GM19351 (cell line): ENCODE results near the gene CNOT4.
"Not testable (repeated sequence)": the region's sequence is repeated elsewhere in the genome, so short reads cannot be mapped to it uniquely, and the experiment has no call there.

Experiments
- ATAC-seq: cut with Tn5 transposase; IDR thresholded peaks from one replicate; pipeline ENCODE4 v1.9.1; 2021; ENCODE audit warnings: mild to moderate bottlenecking, moderate library complexity; ENCODE audit not compliant: unreplicated experiment

Gene CNOT4

DNA sequence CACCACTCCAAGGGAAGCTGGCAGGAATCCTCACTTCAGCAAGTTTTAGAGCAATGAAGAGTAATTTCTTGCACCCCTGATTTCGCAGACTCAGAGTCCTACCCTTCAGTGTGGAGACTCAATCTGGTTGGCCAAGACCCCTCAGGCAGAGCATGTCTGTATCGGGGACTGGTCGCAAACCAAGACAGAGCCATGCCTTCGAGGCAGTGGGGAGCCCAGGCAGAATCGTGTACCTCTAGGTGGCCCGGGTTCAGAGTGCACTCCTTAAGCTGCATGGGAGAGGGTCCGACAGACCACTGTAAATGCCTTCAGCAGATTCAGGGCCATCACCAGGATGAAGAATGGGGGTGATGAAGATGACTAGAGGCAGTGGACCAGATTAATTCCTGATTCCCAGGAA, 181.4 kb downstream of the CNOT4 start:
- ATAC-seq: no peak

DNA sequence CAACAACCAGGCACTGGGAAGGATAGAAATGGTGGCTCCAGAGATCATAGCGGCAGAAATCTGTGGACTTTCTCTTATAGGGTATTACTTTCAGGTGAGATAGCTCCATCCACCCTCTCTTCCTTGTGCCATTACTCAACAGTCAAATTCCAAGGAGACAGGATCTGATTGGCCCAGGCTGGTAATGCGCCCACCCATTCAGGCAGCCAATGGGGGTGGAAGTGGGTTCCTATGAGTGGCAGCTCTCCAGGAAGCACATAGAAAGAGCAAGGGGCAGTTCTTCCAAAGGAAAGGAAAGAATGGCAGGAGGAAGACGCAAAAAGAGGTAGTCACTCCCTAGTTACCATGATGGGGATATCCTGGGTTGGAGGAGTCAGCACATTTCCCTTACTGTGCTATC, 181.8 kb downstream of the CNOT4 start:
- no peak for ATAC-seq

DNA sequence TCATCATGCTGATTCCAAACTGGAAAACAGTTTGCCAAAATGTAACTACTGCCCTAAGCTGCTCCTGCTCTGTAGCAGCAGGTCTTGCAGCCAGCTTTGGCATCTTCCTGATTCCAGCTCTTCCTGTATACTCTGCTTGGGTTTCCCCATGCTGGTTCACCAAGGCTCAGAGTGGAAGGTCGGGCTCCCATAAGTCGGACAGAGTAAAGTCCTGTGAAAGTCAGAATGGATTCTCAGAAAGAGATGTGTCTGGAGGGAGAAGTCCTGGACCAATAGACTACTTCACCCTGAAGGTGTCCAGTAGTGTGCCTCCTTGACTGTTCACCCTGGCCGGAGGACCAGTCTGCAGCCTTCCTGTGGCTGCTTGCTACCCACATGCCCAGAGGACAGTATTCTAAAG, 182.4 kb downstream of the CNOT4 start:
- ATAC-seq: no peak

DNA sequence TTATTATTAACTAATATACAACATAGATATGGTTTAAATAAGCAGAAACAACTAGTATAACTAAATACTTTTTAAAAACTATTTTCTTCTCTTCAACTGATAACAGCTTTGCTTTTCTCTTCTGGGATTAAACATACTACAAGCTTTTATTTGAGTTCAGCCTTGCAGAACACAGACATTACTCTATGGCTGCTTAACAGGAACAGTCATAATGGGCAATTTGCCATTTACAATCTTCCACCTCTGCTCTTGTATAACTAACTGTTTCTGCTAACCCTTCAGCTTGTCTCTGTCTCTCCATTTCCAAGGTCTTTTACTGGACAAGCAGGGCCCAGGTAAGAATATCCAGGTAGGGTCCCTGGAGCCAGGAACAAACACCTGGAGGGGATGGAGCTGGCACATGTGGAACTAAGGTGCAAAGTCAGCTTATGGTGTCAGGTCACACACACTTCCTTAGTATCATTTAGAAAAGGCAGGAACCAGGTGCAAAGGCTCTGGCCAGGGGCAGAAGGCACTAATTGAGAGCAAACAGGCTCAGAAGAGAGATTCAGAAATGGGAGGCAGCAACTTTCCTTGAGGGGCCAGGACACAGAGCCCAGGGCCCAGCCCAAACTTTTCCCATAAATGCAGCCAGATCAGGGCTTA, 183.1 kb downstream of the CNOT4 start:
- ATAC-seq: no peak

DNA sequence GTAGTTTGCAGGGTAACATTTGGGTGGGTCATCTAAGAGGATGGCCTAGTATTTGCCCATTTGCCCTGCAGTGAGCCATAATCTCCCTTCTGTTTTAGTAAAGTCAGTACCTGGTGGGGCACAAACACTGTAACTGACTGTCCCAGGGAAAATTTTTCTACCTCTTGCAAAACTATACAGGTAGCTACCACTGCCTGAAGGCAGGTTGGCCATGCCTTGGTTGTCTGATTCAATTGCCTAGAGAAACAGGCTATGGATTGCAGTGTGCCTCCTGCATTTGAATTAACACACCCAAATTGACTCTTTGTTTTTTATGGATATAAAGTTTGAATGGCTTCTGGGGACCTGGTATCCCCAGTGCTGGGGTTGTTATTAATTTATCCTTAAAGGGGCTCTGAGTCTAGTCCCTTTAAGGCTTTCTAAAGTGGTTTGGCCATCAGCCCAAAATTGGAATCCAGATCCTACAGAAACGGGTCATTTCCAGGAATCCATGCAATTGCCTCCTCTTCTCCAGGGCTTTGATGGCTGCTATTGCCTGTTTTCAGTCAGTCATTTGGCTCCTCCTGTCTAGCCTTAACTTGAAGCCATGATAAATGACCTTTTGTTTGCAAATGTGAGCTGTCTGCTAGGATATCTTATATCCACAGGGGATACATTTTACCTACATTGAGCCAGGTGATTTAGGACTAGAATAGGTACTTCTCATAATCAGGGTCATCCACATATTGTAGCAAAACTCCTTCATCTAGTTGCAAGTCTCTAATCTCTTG, 187.1 kb downstream of the CNOT4 start:
- no peak for ATAC-seq

DNA sequence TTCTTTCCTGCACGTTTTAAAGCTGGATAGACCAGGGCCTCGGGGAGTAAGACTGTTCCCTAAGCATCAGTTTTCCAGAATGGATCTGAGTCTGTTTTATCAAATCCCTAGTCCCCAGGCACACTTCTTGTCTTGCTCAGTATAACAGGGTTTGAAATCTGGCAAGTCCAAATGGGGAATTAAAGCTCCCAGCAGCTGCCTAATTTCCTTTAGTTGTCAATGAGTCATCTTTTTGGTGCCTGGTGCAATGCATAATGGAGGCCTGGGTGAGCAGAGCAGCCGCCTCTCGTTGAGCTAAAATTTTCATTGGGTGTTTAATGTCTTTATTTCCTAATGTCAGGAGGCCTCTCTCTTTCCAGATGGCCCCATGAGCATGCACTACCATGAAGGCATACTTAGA, 188.3 kb downstream of the CNOT4 start:
- no peak for ATAC-seq

DNA sequence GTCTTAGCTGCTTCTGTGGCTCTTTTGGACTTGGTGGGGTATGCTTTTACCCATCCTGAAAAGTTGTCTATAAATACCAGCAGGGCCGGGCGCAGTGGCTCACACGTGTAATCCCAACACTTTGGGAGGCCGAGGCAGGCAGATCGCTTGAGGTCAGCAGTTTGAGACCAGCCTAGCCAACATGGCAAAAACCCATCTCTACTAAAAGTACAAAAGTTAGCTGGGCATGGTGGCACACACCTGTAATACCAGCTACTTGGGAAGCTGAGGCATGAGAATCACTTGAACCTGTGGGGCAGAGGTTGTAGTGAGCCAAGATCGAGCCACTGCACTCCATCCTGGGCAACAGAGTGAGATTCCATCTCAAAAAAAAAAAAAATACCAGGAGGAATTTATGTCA, 188.9 kb downstream of the CNOT4 start:
- not testable (repeated sequence) for ATAC-seq

DNA sequence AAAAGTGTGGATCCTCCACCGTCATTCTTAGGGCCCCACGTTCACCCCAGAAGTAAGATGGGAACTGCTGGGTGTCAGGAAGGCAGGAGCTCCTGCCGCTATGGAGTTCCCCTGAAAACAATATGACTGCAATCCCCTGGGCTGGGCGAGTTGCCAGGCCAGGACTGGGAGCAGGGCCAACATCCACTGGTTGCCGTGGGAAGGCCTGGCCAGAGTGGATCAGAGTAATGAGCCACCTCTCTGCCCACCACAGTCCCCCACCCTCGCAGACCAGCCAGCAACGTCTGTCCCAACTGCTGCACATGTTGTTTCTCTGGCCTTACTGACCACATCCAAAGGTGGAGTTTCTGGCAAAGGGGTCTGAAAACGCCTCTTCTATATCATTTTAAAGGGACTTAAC, 189.6 kb downstream of the CNOT4 start:
- no peak for ATAC-seq

DNA sequence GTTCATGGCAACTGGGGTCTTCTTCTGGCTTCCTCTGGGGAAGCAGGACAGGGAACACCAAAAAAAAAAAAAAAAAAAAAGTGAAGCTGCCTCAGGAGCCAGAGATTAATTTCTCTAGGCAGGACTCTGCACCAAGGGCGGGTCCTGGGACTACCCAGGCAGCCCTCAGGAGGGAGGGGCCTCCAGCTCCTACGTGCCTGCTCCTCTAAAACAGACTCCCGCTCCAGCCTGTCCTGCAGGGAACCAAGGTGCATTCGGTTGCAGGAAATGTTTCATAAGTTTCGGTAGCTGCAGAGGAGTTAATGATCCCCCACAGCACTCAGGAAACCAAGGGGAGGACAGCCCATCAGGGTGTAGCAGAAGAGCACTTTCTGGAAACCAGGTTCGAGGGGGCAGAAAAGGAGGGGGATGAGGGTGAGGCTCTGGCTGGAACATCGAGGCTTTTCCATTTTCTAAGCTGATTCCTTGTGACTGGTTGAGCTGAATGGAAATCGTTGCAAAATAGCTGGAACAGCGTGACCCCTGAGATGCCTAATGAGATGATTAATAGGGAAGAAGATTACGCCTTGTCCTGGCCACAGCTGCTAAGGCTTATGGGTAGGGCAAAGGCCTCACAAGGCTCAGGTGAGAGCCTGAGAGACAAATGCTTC, 192.1 kb downstream of the CNOT4 start:
- ATAC-seq: no peak

DNA sequence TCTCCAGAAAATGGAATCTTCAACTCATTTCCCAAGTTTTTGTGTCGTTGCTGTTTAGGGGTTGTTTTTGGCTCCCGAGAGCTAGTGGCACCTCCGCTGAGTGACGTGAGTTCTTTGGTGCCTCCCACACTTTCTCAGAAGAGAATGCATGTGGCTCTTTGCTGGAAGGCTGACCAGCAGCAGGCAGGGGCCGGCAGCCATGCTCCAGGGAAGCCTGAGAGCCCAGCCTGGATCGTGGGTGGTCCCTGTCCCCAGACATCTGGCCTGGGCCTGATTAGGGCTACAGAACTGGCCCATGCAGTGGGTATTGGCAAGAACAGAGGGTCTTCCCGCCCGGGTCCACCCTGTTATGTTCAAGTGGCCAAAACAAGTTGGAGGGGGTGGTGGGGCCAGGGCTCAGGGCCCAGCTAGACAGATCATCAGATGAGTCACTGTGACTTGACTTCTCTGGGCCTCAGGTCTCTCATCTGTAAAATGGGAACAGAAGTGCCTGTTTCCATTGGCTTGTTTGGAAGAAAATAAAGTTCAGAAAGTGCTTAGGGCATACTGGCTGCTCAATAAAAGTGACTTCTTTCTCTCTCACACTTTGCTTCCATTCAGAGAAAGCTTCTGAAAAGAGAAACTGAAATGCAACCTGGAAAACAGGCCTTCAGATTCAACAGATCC, 193.1 kb downstream of the CNOT4 start:
- ATAC-seq: no peak

DNA sequence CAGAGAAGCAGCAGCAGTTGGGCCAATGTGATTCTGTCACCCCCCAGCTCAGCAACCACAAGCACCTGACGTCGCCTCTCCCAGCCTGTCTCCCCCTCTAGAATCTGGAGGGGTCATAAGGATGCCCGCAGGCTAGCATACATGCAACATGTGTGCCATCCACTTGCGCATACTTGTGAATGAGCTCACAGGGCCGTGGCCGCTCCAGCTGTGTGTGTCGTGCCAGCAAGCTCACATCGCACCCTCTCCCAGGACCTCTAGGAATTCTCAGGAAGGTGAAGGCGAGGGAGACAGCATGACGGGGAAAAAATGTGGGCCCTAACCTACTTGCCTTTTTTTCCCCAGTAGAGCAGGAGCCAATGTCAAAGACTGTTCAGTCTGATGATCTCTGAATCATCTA, 195.9 kb downstream of the CNOT4 start:
- ATAC-seq: no peak
